HEK293 (cell line): ENCODE data around the gene RNU2-63P.

Experiments
- CTCF ChIA-PET: fragments of 350-600 bp; formaldehyde crosslinking; extraction: SDS; loops from one replicate; lab custom pipeline; 2021; ENCODE audit warnings: antibody characterized with exemption; lab: Yijun Ruan, JAX
- POLR2A ChIA-PET: fragments of 300-600 bp; formaldehyde crosslinking; extraction: SDS; loops from one replicate; lab custom pipeline; 2020; ENCODE audit warnings: antibody characterized with exemption, inconsistent platforms; lab: Yijun Ruan, JAX
- H3K27ac ChIP-seq: fragments of 200-500 bp; sonication (Bioruptor generic); 2 replicates; pipeline ENCODE4 v1.5.1; 2014; ENCODE audit warnings: low read depth, low read length, control low read depth, inconsistent platforms; ENCODE audit errors: extremely low read depth
- H3K36me3 ChIP-seq, 2 experiments: fragments of 200-500 bp in 1 of 2; sonication (Bioruptor generic) in 1 of 2; 1 replicate in 1 of 2; 2 replicates in 1 of 2; pipeline ENCODE4 v1.5.1; 2014 to 2017; ENCODE audit warnings: inconsistent platforms in 2 of 2, low read length in 2 of 2; ENCODE audit not compliant: control insufficient read depth in 2 of 2, insufficient read depth in 1 of 2
- H3K4me1 ChIP-seq: fragments of 200-500 bp; sonication (Bioruptor generic); 2 replicates; pipeline ENCODE4 v1.5.1; 2014; ENCODE audit warnings: mild to moderate bottlenecking, low read length, inconsistent platforms; ENCODE audit not compliant: control insufficient read depth, insufficient read depth
- H3K4me3 ChIP-seq: 2 replicates; pipeline ENCODE4 v1.5.1; 2011; ENCODE audit warnings: low read depth, mild to moderate bottlenecking, control low read depth, low read length, moderate library complexity
- H3K9me3 ChIP-seq: fragments of 200-500 bp; sonication (Bioruptor generic); 2 replicates; pipeline ENCODE4 v1.5.1; 2014; ENCODE audit warnings: low read depth, low read length, inconsistent platforms; ENCODE audit not compliant: control insufficient read depth, insufficient read depth
- BCL11B ChIP-seq: fragments of 450-650 bp; formaldehyde crosslinking; IDR thresholded peaks from 2 replicates; pipeline ENCODE4 v1.5.1; 2016; ENCODE audit warnings: low read depth, missing biosample characterization, missing genetic modification characterization
- GLIS2 ChIP-seq: fragments of 450-650 bp; formaldehyde crosslinking; IDR thresholded peaks from 2 replicates; pipeline ENCODE4 v1.5.1; 2016; ENCODE audit warnings: missing biosample characterization, missing genetic modification characterization
- PRDM6 ChIP-seq: fragments of 450-650 bp; formaldehyde crosslinking; IDR thresholded peaks from 2 replicates; pipeline ENCODE4 v1.5.1; 2017; ENCODE audit warnings: missing biosample characterization, missing genetic modification characterization
- ZBTB26 ChIP-seq: fragments of 450-650 bp; formaldehyde crosslinking; optimal IDR thresholded peaks from 2 replicates; pipeline ENCODE3; 2016; ENCODE audit warnings: missing biosample characterization, mild to moderate bottlenecking, missing genetic modification characterization
- ZBTB49 ChIP-seq: fragments of 450-650 bp; formaldehyde crosslinking; IDR thresholded peaks from 2 replicates; pipeline ENCODE4 v1.5.1; 2016; ENCODE audit warnings: missing biosample characterization, missing genetic modification characterization, low read depth
- ZBTB7A ChIP-seq: fragments of 450-650 bp; formaldehyde crosslinking; IDR thresholded peaks from 2 replicates; pipeline ENCODE4 v1.5.1; 2016; ENCODE audit warnings: low read depth, missing biosample characterization, missing genetic modification characterization
- ZNF132 ChIP-seq: fragments of 450-650 bp; formaldehyde crosslinking; IDR thresholded peaks from 2 replicates; pipeline ENCODE4 v1.5.1; 2017; ENCODE audit warnings: missing biosample characterization, missing genetic modification characterization, borderline replicate concordance
- ZNF175 ChIP-seq: fragments of 450-650 bp; formaldehyde crosslinking; IDR thresholded peaks from 2 replicates; pipeline ENCODE4 v1.5.1; 2016; ENCODE audit warnings: missing biosample characterization, missing genetic modification characterization
- ZNF24 ChIP-seq: fragments of 450-650 bp; formaldehyde crosslinking; IDR thresholded peaks from 2 replicates; pipeline ENCODE4 v1.5.1; 2016; ENCODE audit warnings: missing biosample characterization, missing genetic modification characterization
- ZNF280D ChIP-seq: fragments of 450-650 bp; formaldehyde crosslinking; IDR thresholded peaks from 2 replicates; pipeline ENCODE4 v1.5.1; 2016; ENCODE audit warnings: missing biosample characterization, missing genetic modification characterization
- ZNF335 ChIP-seq: fragments of 450-650 bp; formaldehyde crosslinking; conservative IDR thresholded peaks from 2 replicates; pipeline ENCODE4 v1.5.1; 2016; ENCODE audit warnings: missing biosample characterization, missing genetic modification characterization
- ZNF398 ChIP-seq: fragments of 450-650 bp; formaldehyde crosslinking; IDR thresholded peaks from 2 replicates; pipeline ENCODE4 v1.5.1; 2017; ENCODE audit warnings: missing biosample characterization, missing genetic modification characterization
- ZNF473 ChIP-seq: fragments of 450-650 bp; formaldehyde crosslinking; IDR thresholded peaks from 2 replicates; pipeline ENCODE4 v1.5.1; 2017; ENCODE audit warnings: missing biosample characterization, missing genetic modification characterization
- ZNF501 ChIP-seq: fragments of 450-650 bp; formaldehyde crosslinking; IDR thresholded peaks from 2 replicates; pipeline ENCODE4 v1.5.1; 2016; ENCODE audit warnings: missing biosample characterization, missing genetic modification characterization
- ZNF530 ChIP-seq: fragments of 450-650 bp; formaldehyde crosslinking; IDR thresholded peaks from 2 replicates; pipeline ENCODE4 v1.5.1; 2016; ENCODE audit warnings: low read depth, missing biosample characterization, missing genetic modification characterization
- ZNF626 ChIP-seq: fragments of 450-650 bp; sonication (Bioruptor Pico); formaldehyde crosslinking; IDR thresholded peaks from 2 replicates; pipeline ENCODE4 v1.5.1; 2018; ENCODE audit warnings: missing biosample characterization, missing genetic modification characterization, inconsistent platforms
- ZNF629 ChIP-seq: fragments of 450-650 bp; formaldehyde crosslinking; IDR thresholded peaks from 2 replicates; pipeline ENCODE4 v1.5.1; 2017; ENCODE audit warnings: missing biosample characterization, missing genetic modification characterization

The RNU2-63P gene

GRCh38 chr2:88016960-88017779 lies 823 bp upstream of the RNU2-63P start:
- Histone ChIP-seq H3K27ac (peak overlapping the region; percentile 75), H3K4me1 (no peaks in the 10 kb centered on the region), H3K36me3 (no peaks in the 10 kb centered on the region), H3K4me3 (peak overlapping the region; percentile 67), H3K9me3 (no peaks in the 10 kb centered on the region)
- POLR2A ChIA-PET = interaction anchor here (1.2 kb wide), 1 partner anchor 642 kb away, joined by 3 read pairs; no protein-coding TSS in a partner anchor
- TF ChIP-seq ZNF335 (tag by site-specific recombination) (peak; percentile 50; the same call in 1 of the 2 replicates), ZNF398 (tag by site-specific recombination) (0 out of 2 replicates have a peak, but pooled peaks have one; percentile 23), ZBTB26 (tag by site-specific recombination) (peak; percentile 39), ZNF132 (tag by site-specific recombination) (no peak), ZNF175 (tag by site-specific recombination) (no peak), ZBTB49 (no peak), ZNF626 (tag by site-specific recombination) (no peak)
- CTCF ChIA-PET = interaction anchor here (0.6 to 1.8 kb wide), 3 partner anchors 15 to 32 kb away, joined by 3 to 6 read pairs (median 4); no protein-coding TSS in a partner anchor

DNA sequence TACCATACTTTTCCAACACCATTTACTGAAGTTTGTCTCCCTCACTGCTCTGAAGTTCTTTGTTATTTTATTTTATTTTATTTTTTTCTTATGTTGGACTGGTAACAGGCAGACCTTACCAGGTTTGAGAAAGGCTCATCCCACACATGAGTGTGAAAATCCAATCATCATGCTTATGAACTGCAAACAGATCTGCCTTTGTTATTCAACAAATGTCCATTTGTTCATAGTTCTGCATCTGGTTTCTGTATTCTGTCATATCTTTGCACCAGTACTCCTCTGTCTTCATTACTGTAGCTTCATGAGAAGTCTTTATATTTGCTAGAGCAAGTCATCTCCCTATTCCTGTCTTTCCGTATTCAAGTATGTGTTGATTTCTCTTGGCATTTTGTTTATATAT lies 5.3 kb downstream of the RNU2-63P start:
- H3K9me3 ChIP-seq = no peaks in the 10 kb centered on the region
- ChIA-PET CTCF (interaction anchor here (2.3 kb wide), 1 partner anchor 9 kb away, joined by 13 read pairs; no protein-coding TSS in a partner anchor), POLR2A (no interaction called here)

DNA sequence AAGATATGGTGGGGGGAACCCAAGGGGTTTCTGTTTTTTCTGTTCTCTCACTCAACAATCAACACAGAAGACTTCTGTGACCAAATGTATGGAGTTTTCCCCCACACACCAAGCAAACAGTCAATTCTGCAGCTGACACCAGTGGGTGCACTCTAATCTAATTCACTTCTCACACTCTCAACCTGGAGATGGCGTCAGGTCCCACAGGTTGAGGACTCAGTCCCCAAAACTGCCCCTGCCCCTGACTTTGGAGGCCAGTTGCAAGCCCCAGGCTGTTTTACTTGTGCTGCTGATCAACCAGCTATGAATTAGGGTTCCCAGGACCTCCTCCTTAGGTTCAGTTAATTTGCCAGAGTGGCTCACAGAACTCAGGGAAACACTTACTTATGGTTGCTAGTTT lies 6.2 kb downstream of the RNU2-63P start:
- CTCF ChIA-PET = interaction anchor here (0.6 to 1.5 kb wide), 3 partner anchors 8 to 182 kb away, joined by 3 to 6 read pairs (median 3); no protein-coding TSS in a partner anchor
- Histone ChIP-seq H3K4me1 (no peaks in the 10 kb centered on the region), H3K9me3 (no peaks in the 10 kb centered on the region), H3K4me3 (no peak overlapping the region), H3K36me3 (no peaks in the 10 kb centered on the region), H3K27ac (no peak overlapping the region)
- POLR2A ChIA-PET = no interaction called here
- TF ChIP-seq ZNF501 (no peak), GLIS2 (tag by site-specific recombination) (no peak), BCL11B (tag by site-specific recombination) (no peak), ZBTB7A (tag by site-specific recombination) (no peak), ZNF473 (tag by site-specific recombination) (no peak), ZNF280D (no peak), ZNF530 (tag by site-specific recombination) (no peak), ZNF24 (tag by site-specific recombination) (no peak), PRDM6 (no peak)

More for the DNA sequence above, 5.3 kb downstream of the RNU2-63P start:
- TF ChIP-seq GLIS2 (tag by site-specific recombination) (no peak), ZNF629 (tag by site-specific recombination) (no peak)
- Histone ChIP-seq H3K4me1 (no peaks in the 10 kb centered on the region), H3K4me3 (no peak overlapping the region), H3K27ac (no peak overlapping the region), H3K36me3 (no peaks in the 10 kb centered on the region)
